Panc1 (cell line): ENCODE measurements around the gene CCDC14. TPM values are rescaled to one million over a fixed set of nuclear protein-coding genes. Genes with fewer than 3 reads are reported as not detected.
A peak's percentile ranks its signal among the peaks of the same experiment; 100 is the strongest.

ENCODE experiments used
- ATAC-seq: fragments of 200-7000 bp; cut with Tn5 transposase; 2 replicates; pipeline ENCODE4 v1.9.1; 2020; ENCODE audit warnings: mild to moderate bottlenecking, moderate library complexity
- BruUV-seq: library from RNA; stranded (reverse); fragments of 400-500 nt; replicated peaks from 2 replicates; lab custom pipeline; 2021; lab: Mats Ljungman, UMichigan
- CTCF ChIA-PET: fragments of 300-600 bp; sonication (Branson Sonifier 250); formaldehyde crosslinking; loops from one replicate; lab custom pipeline; 2022; ENCODE audit warnings: antibody characterized with exemption; lab: Charles Lee
- POLR2A ChIA-PET: fragments of 300-600 bp; sonication (Branson Sonifier 250); formaldehyde crosslinking; loops from one replicate; lab custom pipeline; 2022; ENCODE audit warnings: antibody characterized with exemption; lab: Charles Lee
- DNase-seq: peaks from one replicate; pipeline ENCODE4 v3.0.0-alpha.2; 2010; ENCODE audit warnings: low read depth, low spot score
- H3K27ac ChIP-seq: 2 replicates; pipeline ENCODE4 v1.5.1; 2011; ENCODE audit warnings: mild to moderate bottlenecking, low read length, inconsistent platforms
- H3K27me3 ChIP-seq: fragments of 200-500 bp; sonication (Bioruptor generic); 2 replicates; pipeline ENCODE4 v1.6.0; 2014; ENCODE audit warnings: low read length, inconsistent platforms; ENCODE audit not compliant: control insufficient read depth, insufficient read depth
- H3K36me3 ChIP-seq: fragments of 200-500 bp; sonication (Bioruptor generic); 2 replicates; pipeline ENCODE4 v1.5.1; 2014; ENCODE audit warnings: inconsistent platforms, mild to moderate bottlenecking, low read length, moderate library complexity; ENCODE audit not compliant: control insufficient read depth, insufficient read depth
- H3K4me1 ChIP-seq: 2 replicates; pipeline ENCODE4 v1.5.1; 2011; ENCODE audit warnings: inconsistent platforms, mild to moderate bottlenecking, low read length, moderate library complexity; ENCODE audit not compliant: control insufficient read depth, insufficient read depth
- H3K4me3 ChIP-seq, 2 experiments: 2 replicates each; pipeline ENCODE4 v1.5.1; 2011 to 2012; ENCODE audit warnings: low read depth in 2 of 2, low read length in 2 of 2, mild to moderate bottlenecking in 2 of 2, inconsistent platforms in 1 of 2, moderate library complexity in 1 of 2
- H3K9me3 ChIP-seq: fragments of 200-500 bp; sonication (Bioruptor generic); 2 replicates; pipeline ENCODE4 v1.5.1; 2014; ENCODE audit warnings: low read depth, mild to moderate bottlenecking, inconsistent platforms, low read length, moderate library complexity; ENCODE audit not compliant: control insufficient read depth, insufficient read depth
- CTCF ChIP-seq: fragments of 450-650 bp; IDR thresholded peaks from 2 replicates; pipeline ENCODE4 v1.5.1; 2017; ENCODE audit warnings: mild to moderate bottlenecking
- POLR2AphosphoS5 ChIP-seq: IDR thresholded peaks from 2 replicates; pipeline ENCODE4 v1.6.1; 2012; ENCODE audit warnings: mild to moderate bottlenecking, low read depth, low read length, moderate library complexity
- REST ChIP-seq, 2 experiments: IDR thresholded peaks; 2 replicates each; pipeline ENCODE4 v1.6.1; 2011 to 2012; ENCODE audit warnings: low read depth in 2 of 2, control low read depth in 1 of 2, low read length in 1 of 2, mild to moderate bottlenecking in 1 of 2, moderate library complexity in 1 of 2; ENCODE audit not compliant: insufficient read depth in 1 of 2
- SIN3A ChIP-seq: IDR thresholded peaks from 2 replicates; pipeline ENCODE4 v1.6.1; 2012; ENCODE audit warnings: low read depth, mild to moderate bottlenecking, low read length, moderate library complexity, borderline replicate concordance; ENCODE audit not compliant: insufficient read depth
- TCF7L2 ChIP-seq: IDR thresholded peaks from 2 replicates; pipeline ENCODE4 v1.6.1; 2011; ENCODE audit warnings: mild to moderate bottlenecking, low read depth, low read length, inconsistent platforms
- in situ Hi-C: cut with HindIII; loops from 2 replicates; pipeline ENCODE4 v1.10.0; 2016; ENCODE audit warnings: low sequenced_read_pairs, low pct_unique_long_range_greater_than_20kb
- intact Hi-C: fragments of 100-400 bp; cut with micrococcal nuclease; formaldehyde crosslinking; loops from one replicate; pipeline ENCODE4 v1.10.0; 2022; ENCODE audit not compliant: unreplicated experiment
- total RNA-seq: library from RNA; stranded (reverse); gene quantifications from one replicate; pipeline ENCODE4 v1.2.1, GENCODE V29; 2021; ENCODE audit not compliant: unreplicated experiment

The CCDC14 gene
- total RNA-seq, 1 experiment from 2014 or later: 57.7 TPM

DNA sequence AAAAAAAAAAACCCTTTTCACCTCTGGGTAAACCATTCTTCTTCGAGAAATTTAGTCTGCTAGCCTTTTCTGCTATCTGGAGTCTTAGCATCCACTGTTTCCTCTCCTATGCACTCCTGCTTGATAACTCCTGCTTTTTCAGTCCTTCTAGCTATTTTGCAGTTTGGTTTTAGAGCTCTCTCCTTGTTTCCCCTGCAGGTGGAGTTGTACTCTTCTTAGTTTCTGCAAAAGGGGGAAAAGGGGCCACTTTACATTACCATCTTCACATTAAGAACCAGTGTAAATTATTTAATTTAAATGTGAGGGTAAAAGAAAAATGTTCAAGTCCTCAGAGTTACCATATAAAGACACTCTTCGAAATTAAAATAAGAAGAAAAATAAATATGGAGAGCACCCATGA is 53.3 kb downstream of the CCDC14 start:
- H3K4me3 ChIP-seq: no peak overlapping the region
- ChIA-PET POLR2A (no interaction called here), CTCF (interaction anchor here (0.7 kb wide), 3 partner anchors 18 to 225 kb away, joined by 3 to 5 read pairs (median 4); no protein-coding TSS in a partner anchor)
- DNase-seq: no peak
- ATAC-seq: no peak
- H3K4me1 ChIP-seq: no peaks in the 10 kb centered on the region
- H3K27ac ChIP-seq: no peak overlapping the region
- intact Hi-C loops: no loop called here
- no TSS peak for BruUV-seq
- in situ Hi-C loops: no loop called here
- H3K27me3 ChIP-seq: no peaks in the 10 kb centered on the region
- no peaks in the 10 kb centered on the region for H3K9me3 ChIP-seq
- no peaks in the 10 kb centered on the region for H3K36me3 ChIP-seq
- TF ChIP-seq SIN3A (no peak), REST (IDR thresholded peaks at IDR 0.05; ENCODE audit: insufficient read depth in 1 of 2, low read depth in 2 of 2, low read length in 1 of 2) (no peak), POLR2AphosphoS5 (no peak), CTCF (peak; percentile 8; the same call in 1 of the 2 replicates)

DNA sequence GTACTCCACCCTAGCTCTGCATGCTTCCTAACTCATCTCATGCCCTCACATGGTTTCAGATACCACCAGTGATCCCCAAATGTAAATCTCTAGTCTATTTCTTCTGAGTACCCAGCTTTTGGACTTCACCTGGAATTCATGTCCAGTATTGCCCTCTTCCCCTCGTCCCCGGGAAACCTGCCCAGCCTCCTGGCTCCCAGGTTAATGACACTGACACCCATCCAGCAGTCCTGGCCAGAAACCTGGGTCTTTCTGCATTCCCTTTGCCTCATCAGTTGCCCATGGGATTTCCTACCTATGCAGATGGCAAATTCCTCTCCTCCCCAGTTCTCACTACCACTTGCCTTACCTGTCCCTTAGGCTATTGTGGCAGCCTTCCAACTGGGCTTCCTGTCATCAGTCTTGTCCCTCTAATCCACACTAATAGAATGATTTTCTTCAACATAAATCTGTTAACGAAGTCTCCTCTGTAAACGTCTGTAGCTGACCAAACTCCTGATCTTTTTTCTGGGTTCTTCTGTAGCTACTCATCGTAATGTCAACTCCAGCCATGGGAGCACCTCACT is 61.6 kb downstream of the CCDC14 start:
- TF ChIP-seq REST (IDR thresholded peaks at IDR 0.05; ENCODE audit: insufficient read depth in 1 of 2, low read depth in 2 of 2, low read length in 1 of 2): no peak
- no peak for TF ChIP-seq POLR2AphosphoS5
- no peak for TF ChIP-seq CTCF
- TF ChIP-seq TCF7L2: no peak
- no peak for TF ChIP-seq SIN3A
- intact Hi-C loops (no loop called here), in situ Hi-C loops (no loop called here)
- no peaks in the 10 kb centered on the region for H3K36me3 ChIP-seq
- H3K27ac ChIP-seq: no peak overlapping the region
- POLR2A ChIA-PET: interaction anchor here (0.6 kb wide), 1 partner anchor 24 kb away, joined by 4 read pairs; no protein-coding TSS in a partner anchor
- CTCF ChIA-PET: interaction anchor here (0.5 kb wide), 1 partner anchor 134 kb away, joined by 5 read pairs; no protein-coding TSS in a partner anchor
- ATAC-seq (no peak), DNase-seq (no peak)
- no peaks in the 10 kb centered on the region for H3K27me3 ChIP-seq
- H3K9me3 ChIP-seq: no peaks in the 10 kb centered on the region
- H3K4me1 ChIP-seq: no peaks in the 10 kb centered on the region
- BruUV-seq: no TSS peak
- no peak overlapping the region for H3K4me3 ChIP-seq
